ENCODE data around the gene LINGO3. TPM values are rescaled to one million over a fixed set of nuclear protein-coding genes. Genes with fewer than 3 reads are reported as not detected.

LINGO3 gene
- total and polyA plus RNA-seq, 5 donors from 2014 or later: 0.22 to 5.3 (median 3.5) TPM

DNA sequence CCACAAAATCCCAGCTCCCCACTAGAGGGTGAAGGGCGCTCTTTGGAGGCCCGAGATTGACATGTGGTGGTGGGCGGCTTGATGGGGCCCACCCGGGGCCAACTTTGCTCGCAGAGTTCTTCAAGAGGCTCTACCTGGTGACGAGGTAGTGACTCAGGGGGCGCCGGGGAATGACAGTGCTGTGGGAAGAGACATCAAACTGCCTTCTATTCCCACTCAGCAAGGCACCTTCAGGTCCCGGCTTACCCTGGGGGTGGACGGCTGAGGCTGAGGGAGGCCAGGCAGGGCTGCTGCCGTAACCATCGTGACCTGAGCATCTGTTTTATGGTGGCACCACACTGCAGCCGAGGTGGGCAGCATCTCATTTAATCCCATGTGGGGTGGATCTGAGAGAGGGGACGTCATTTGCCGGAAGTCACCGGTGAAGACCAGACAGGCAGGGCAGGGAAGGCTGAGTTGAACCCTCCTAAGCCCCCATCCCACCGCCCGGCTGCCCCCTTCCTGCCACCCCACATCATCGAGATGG is 1.6 kb downstream of the LINGO3 start:
- H3K36me3 Mint-ChIP-seq: no peaks in the 10 kb centered on the region
- H3K27me3 Mint-ChIP-seq: peaks cover 63% of the 10 kb centered on the region
- ATAC-seq (ENCODE audit: low read depth in 2 of 2): no peak
- H3K27ac Mint-ChIP-seq: no peak overlapping the region
- H3K27ac ChIP-seq (ENCODE audit: insufficient read depth, low read length, poor library complexity, severe bottlenecking): no peak overlapping the region
- no peaks in the 10 kb centered on the region for H3K9me3 ChIP-seq (ENCODE audit: control insufficient read depth in 2 of 2, low read length in 2 of 2)
- H3K4me1 ChIP-seq (ENCODE audit: control insufficient read depth, insufficient read depth, low read length, poor library complexity, severe bottlenecking): peaks cover 26% of the 10 kb centered on the region
- H3K4me3 ChIP-seq (ENCODE audit: low read depth, low read length): no peak overlapping the region
- H3K4me3 Mint-ChIP-seq: peak overlapping the region in 1 of 4 donors; percentile 27
- peaks cover 0 to 15% (median 7%) of the 10 kb centered on the region in 4 donors for H3K4me1 Mint-ChIP-seq
- no peak for DNase-seq
- peaks cover 3% of the 10 kb centered on the region for H3K27me3 ChIP-seq (ENCODE audit: control insufficient read depth, insufficient read depth, low read length)
- no peaks in the 10 kb centered on the region for H3K36me3 ChIP-seq (ENCODE audit: control insufficient read depth, insufficient read depth, low read length)
- no peaks in the 10 kb centered on the region for H3K9me3 Mint-ChIP-seq

DNA sequence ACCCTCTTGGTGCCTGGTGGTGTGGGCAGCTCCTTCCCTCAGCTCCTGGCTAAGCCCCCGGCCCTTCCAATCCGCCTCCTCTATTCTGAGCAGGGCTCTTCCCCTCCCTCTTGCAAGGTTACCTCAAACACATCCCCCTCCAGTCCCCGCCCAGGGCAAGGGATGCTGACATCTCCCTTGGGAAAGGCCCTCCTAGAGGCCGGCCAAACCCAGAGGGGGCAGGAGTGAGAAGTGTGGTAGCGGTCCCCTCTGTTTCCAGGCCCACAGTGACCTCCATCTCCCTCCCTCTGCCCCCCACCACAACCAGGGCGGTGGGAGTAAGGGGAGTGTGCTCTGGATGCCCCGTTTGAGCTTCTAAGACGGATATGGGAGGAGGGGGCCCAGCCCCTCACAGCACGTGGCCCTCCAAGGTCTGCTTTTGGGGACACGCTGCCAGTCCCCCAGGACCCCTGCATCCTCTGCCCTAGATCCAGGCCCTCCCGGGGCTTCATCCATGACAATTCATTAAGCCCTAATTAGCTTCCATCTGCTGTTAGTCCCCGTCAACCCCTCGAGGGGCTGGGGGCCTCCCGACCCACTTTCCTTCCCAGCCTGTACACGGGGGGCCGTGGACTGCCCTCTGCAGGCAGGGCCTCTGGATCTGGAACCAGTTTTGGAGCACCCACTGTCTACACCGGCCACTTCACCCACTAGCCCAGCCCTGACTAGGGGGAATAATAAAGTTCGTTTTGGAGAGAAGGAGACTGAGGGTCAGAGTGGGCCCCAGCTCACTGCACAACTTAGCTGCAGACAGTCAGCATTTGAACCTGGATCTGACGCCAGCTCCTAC is 2.3 kb downstream of the LINGO3 start:
- DNase-seq (no peak), ATAC-seq (ENCODE audit: low read depth in 2 of 2) (no peak)
- Mint-ChIP-seq H3K9me3 (no peaks in the 10 kb centered on the region), H3K27ac (no peak overlapping the region), H3K4me1 (peaks cover 0 to 15% (median 7%) of the 10 kb centered on the region in 4 donors), H3K4me3 (peak overlapping the region in 1 of 4 donors; percentile 29), H3K27me3 (peaks cover 63% of the 10 kb centered on the region), H3K36me3 (no peaks in the 10 kb centered on the region)
- Histone ChIP-seq H3K4me3 (ENCODE audit: low read depth, low read length) (no peak overlapping the region), H3K4me1 (ENCODE audit: control insufficient read depth, insufficient read depth, low read length, poor library complexity, severe bottlenecking) (peaks cover 26% of the 10 kb centered on the region), H3K27me3 (ENCODE audit: control insufficient read depth, insufficient read depth, low read length) (peaks cover 3% of the 10 kb centered on the region), H3K9me3 (ENCODE audit: control insufficient read depth in 2 of 2, low read length in 2 of 2) (no peaks in the 10 kb centered on the region), H3K36me3 (ENCODE audit: control insufficient read depth, insufficient read depth, low read length) (no peaks in the 10 kb centered on the region), H3K27ac (ENCODE audit: insufficient read depth, low read length, poor library complexity, severe bottlenecking) (no peak overlapping the region)

DNA sequence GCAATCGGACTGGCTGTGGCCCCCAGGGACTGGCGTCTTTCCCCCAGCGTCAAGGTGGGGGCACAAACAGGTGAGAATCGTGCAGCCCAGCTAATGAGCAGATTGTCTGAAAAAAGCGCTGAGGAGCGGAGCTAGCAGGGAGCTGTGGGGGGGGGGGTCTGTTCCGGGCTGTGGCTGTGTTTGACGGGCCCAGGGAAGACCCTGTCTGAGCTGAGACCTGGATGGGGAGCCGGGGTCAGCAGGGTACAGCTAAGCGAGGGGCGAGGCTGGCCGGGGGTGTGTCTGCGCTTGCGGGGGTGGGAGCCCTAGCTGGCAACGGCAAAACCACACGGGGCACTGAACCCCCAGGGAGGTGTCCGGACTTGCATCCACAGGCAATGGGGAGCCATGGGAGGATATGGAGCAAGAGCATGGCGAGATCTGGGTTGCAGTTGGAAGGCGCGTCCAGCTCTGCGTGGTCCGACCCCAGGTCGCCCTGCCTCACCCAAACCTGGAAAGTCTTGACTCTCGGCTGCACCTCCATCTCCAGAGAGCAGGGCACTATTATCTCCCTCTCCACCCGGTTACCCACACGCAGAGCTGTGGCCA is 4.6 kb downstream of the LINGO3 start:
- ATAC-seq (ENCODE audit: low read depth in 2 of 2) (no peak), DNase-seq (no peak)
- Histone ChIP-seq H3K27ac (ENCODE audit: insufficient read depth, low read length, poor library complexity, severe bottlenecking) (no peak overlapping the region), H3K36me3 (ENCODE audit: control insufficient read depth, insufficient read depth, low read length) (no peaks in the 10 kb centered on the region), H3K9me3 (ENCODE audit: control insufficient read depth in 2 of 2, low read length in 2 of 2) (no peaks in the 10 kb centered on the region), H3K4me1 (ENCODE audit: control insufficient read depth, insufficient read depth, low read length, poor library complexity, severe bottlenecking) (peaks cover 24% of the 10 kb centered on the region), H3K27me3 (ENCODE audit: control insufficient read depth, insufficient read depth, low read length) (peaks cover 3% of the 10 kb centered on the region), H3K4me3 (ENCODE audit: low read depth, low read length) (no peak overlapping the region)
- H3K27me3 Mint-ChIP-seq: peaks cover 44% of the 10 kb centered on the region
- no peaks in the 10 kb centered on the region for H3K36me3 Mint-ChIP-seq
- H3K9me3 Mint-ChIP-seq: no peaks in the 10 kb centered on the region
- H3K4me3 Mint-ChIP-seq: peak overlapping the region in 2 of 4 donors; percentile 30 to 73
- peak overlapping the region in 1 of 3 donors; percentile 26 for H3K27ac Mint-ChIP-seq
- H3K4me1 Mint-ChIP-seq: peaks cover 0 to 9% (median 6%) of the 10 kb centered on the region in 4 donors

DNA sequence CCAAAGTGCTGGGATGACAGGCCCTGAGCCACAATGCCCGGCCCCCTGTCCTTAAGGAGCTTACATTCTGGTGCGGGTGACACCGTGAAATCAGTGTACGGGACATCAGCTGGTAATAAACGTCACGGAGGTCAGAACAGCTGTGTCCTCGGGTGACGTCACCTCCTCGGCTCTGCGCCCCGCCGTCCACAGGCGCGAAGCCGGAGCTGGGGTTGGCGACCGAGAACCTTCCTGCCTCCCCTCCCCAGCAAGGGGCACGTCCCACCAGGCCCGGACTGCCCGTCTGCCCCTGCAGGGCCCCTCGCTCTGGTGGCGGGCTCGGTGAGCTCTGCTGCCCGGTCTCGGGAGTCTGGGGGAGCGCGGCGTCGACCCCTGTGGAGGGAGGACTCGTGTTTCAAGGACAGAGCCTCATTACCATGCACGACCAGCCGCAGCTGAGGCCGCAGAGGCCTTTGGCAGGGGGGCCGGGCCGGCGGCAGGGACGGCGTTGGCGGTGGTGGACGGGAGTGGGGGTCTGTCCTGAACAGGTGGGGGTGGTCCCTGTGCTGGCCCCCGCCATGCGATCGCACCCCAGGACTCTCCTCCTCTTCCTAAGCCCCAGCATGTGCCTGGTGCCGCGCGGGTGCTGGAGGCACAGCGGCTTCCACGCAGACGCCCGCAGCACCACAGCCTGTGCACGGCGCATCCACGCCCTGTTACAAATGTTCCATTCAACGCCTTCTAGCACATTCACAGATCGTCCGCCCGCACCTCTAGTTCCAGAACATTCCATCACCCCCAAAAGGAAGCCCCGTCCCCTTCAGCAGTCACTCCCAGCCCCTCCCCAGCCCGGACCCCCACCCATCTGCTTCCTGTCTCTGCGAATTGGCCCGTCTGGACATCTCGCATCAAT is 5.4 kb downstream of the LINGO3 start:
- no peaks in the 10 kb centered on the region for H3K36me3 Mint-ChIP-seq
- peaks cover 43% of the 10 kb centered on the region for H3K27me3 Mint-ChIP-seq
- DNase-seq (no peak), ATAC-seq (ENCODE audit: low read depth in 2 of 2) (peak in 1 of 2 donors; percentile 44)
- H3K4me3 Mint-ChIP-seq: peak overlapping the region; percentile 27 to 78 (median 52)
- Histone ChIP-seq H3K9me3 (ENCODE audit: control insufficient read depth in 2 of 2, low read length in 2 of 2) (no peaks in the 10 kb centered on the region), H3K27me3 (ENCODE audit: control insufficient read depth, insufficient read depth, low read length) (peaks cover 3% of the 10 kb centered on the region), H3K4me1 (ENCODE audit: control insufficient read depth, insufficient read depth, low read length, poor library complexity, severe bottlenecking) (peaks cover 20% of the 10 kb centered on the region), H3K36me3 (ENCODE audit: control insufficient read depth, insufficient read depth, low read length) (no peaks in the 10 kb centered on the region), H3K4me3 (ENCODE audit: low read depth, low read length) (no peak overlapping the region), H3K27ac (ENCODE audit: insufficient read depth, low read length, poor library complexity, severe bottlenecking) (no peak overlapping the region)
- no peaks in the 10 kb centered on the region for H3K9me3 Mint-ChIP-seq
- H3K27ac Mint-ChIP-seq: no peak overlapping the region
- H3K4me1 Mint-ChIP-seq: peaks cover 0 to 9% (median 6%) of the 10 kb centered on the region in 4 donors

DNA sequence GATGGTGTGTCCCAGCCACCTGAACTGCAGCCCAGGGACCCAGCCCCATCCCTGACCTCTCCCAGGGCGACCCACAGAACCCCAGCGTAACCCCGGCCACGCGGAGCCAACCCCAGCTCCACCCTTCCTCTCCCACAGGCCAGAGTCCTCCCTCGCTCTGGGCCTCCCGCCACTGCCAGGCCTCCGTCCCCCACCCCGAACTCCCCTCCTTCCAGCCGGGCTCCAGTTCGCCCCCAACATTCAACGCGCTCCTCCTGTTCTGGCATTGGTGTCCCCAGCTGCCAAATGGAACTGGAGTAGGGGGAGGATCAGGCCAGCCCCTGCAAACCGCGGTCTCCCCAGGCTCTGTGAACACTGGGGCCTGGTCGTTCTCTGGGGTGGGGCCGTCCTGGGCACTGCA is 7.4 kb downstream of the LINGO3 start:
- H3K27ac Mint-ChIP-seq: no peak overlapping the region

DNA sequence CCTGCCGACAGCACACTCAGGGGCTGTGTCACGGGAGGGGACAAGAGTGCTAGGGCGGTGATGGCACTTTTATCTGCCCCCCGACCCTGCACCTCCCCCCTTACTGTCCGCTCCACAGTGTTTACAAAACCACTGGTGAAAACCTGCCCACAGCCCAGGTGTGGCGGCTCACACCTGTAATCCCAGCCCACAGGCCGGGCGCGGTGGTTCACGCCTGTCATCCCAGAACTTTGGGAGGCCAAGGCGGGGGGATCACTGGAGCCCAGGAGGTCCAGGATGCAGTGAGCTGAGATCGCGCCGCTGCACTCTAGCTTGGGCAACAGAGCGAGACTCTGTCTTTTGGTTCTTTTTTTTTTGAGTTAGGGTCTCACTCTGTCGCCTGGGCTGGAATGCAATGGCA is 11.8 kb downstream of the LINGO3 start:
- no peak for ATAC-seq (ENCODE audit: low read depth in 2 of 2)
- no peaks in the 10 kb centered on the region for H3K27me3 Mint-ChIP-seq
- H3K36me3 ChIP-seq (ENCODE audit: control insufficient read depth, insufficient read depth, low read length): no peaks in the 10 kb centered on the region
- peaks cover 12% of the 10 kb centered on the region for H3K36me3 Mint-ChIP-seq
- no peak overlapping the region for H3K27ac Mint-ChIP-seq
- H3K27me3 ChIP-seq (ENCODE audit: control insufficient read depth, insufficient read depth, low read length): no peaks in the 10 kb centered on the region
- peaks cover 8% of the 10 kb centered on the region for H3K4me1 ChIP-seq (ENCODE audit: control insufficient read depth, insufficient read depth, low read length, poor library complexity, severe bottlenecking)
- no peak overlapping the region for H3K4me3 Mint-ChIP-seq
- DNase-seq: no peak
- H3K9me3 ChIP-seq (ENCODE audit: control insufficient read depth in 2 of 2, low read length in 2 of 2): no peaks in the 10 kb centered on the region
- H3K4me3 ChIP-seq (ENCODE audit: low read depth, low read length): no peak overlapping the region
- H3K9me3 Mint-ChIP-seq: no peaks in the 10 kb centered on the region
- H3K27ac ChIP-seq (ENCODE audit: insufficient read depth, low read length, poor library complexity, severe bottlenecking): no peak overlapping the region
- peaks cover 0 to 20% (median 12%) of the 10 kb centered on the region in 4 donors for H3K4me1 Mint-ChIP-seq

More for the DNA sequence above, 7.4 kb downstream of the LINGO3 start:
- ATAC-seq (ENCODE audit: low read depth in 2 of 2) (no peak), DNase-seq (no peak)
- Histone ChIP-seq H3K27ac (ENCODE audit: insufficient read depth, low read length, poor library complexity, severe bottlenecking) (no peak overlapping the region), H3K36me3 (ENCODE audit: control insufficient read depth, insufficient read depth, low read length) (no peaks in the 10 kb centered on the region), H3K27me3 (ENCODE audit: control insufficient read depth, insufficient read depth, low read length) (no peaks in the 10 kb centered on the region), H3K9me3 (ENCODE audit: control insufficient read depth in 2 of 2, low read length in 2 of 2) (no peaks in the 10 kb centered on the region), H3K4me3 (ENCODE audit: low read depth, low read length) (no peak overlapping the region), H3K4me1 (ENCODE audit: control insufficient read depth, insufficient read depth, low read length, poor library complexity, severe bottlenecking) (peaks cover 15% of the 10 kb centered on the region)
- Mint-ChIP-seq H3K36me3 (no peaks in the 10 kb centered on the region), H3K4me1 (peaks cover 0 to 12% (median 7%) of the 10 kb centered on the region in 4 donors), H3K4me3 (no peak overlapping the region), H3K27me3 (peaks cover 27% of the 10 kb centered on the region), H3K9me3 (no peaks in the 10 kb centered on the region)

DNA sequence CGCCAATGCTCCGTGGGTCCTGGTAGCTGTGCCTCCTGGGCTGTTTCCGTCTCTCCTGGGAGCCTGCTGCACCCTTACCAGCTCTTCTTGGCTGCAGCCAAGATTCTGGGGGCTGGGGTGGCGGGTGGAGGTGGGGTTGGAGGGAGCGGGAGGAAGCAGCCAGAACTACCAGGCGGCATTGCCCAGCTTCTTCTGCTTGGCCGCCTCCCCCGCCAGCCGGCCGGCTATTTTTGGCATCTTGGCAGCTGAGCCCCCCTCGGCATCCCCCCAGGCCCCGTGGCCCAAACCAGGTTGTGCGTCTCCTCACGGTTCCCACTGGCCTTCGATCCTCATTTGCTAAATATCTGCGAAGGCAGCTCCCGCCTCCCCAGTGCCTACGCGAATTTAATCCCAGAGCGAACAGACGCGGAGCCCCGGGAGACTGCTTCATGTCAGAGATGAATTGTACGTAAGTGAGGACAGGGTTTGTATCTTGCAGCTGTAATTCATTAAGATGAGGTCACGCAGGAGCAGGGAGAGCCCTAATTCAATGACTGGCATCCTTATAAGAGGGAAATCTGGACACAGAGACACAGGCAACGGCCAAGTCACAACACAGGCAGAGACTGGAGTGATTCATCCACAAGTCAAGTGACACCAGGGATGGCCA is 13.1 kb downstream of the LINGO3 start:
- H3K27ac ChIP-seq (ENCODE audit: insufficient read depth, low read length, poor library complexity, severe bottlenecking): no peak overlapping the region
- H3K4me1 ChIP-seq (ENCODE audit: control insufficient read depth, insufficient read depth, low read length, poor library complexity, severe bottlenecking): peaks cover 17% of the 10 kb centered on the region
- DNase-seq: no peak
- H3K4me3 ChIP-seq (ENCODE audit: low read depth, low read length): no peak overlapping the region
- no peak for ATAC-seq (ENCODE audit: low read depth in 2 of 2)
- no peaks in the 10 kb centered on the region for H3K9me3 ChIP-seq (ENCODE audit: control insufficient read depth in 2 of 2, low read length in 2 of 2)
- no peaks in the 10 kb centered on the region for H3K27me3 ChIP-seq (ENCODE audit: control insufficient read depth, insufficient read depth, low read length)
- peak overlapping the region in 2 of 4 donors; percentile 47 to 54 for H3K4me3 Mint-ChIP-seq
- no peaks in the 10 kb centered on the region for H3K36me3 ChIP-seq (ENCODE audit: control insufficient read depth, insufficient read depth, low read length)
- H3K27me3 Mint-ChIP-seq: no peaks in the 10 kb centered on the region
- H3K4me1 Mint-ChIP-seq: peaks cover 0 to 27% (median 12%) of the 10 kb centered on the region in 4 donors
- H3K36me3 Mint-ChIP-seq: peaks cover 12% of the 10 kb centered on the region
- peak overlapping the region in 1 of 3 donors; percentile 48 for H3K27ac Mint-ChIP-seq
- no peaks in the 10 kb centered on the region for H3K9me3 Mint-ChIP-seq

Measured in CD4-positive, CD25-positive, alpha-beta regulatory T cell (primary cell).